ENCODE measurements around the gene TRIAP1. TPM values are rescaled to one million over a fixed set of nuclear protein-coding genes. Genes with fewer than 3 reads are reported as not detected.
A peak's percentile ranks its signal among the peaks of the same experiment; 100 is the strongest.
"Not testable (repeated sequence)": the region's sequence is repeated elsewhere in the genome, so short reads cannot be mapped to it uniquely, and the experiment has no call there.

Gene TRIAP1
- total RNA-seq, 4 donors from 2014 or later: 14.4 to 33.7 (median 28.0) TPM

DNA sequence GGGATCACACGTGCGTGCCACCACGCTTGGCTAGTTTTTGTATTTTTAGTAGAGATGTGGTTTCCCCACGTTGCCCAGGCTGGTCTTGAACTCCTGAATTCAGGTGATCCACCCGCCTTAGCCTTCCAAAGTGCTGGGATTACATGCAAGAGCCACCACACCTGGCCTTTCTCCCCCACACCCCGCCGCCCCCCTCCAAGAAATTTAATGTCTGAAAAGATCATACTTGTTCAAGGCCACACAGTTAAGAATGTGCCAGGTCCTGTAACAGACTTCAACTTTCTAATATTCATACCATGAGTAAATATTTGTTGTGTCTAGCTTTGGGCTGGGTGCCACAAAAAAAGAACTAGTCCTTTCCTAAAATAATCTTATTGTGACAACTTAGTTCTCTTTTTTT, 9.1 kb upstream of the TRIAP1 start:
- TF ChIP-seq CTCF (IDR thresholded peaks at IDR 0.05 in 4 of 5, conservative IDR thresholded peaks at IDR 0.05 in 1 of 5) (no peak), POLR2A (IDR thresholded peaks at IDR 0.05) (no peak)
- in situ Hi-C loops (cut with MboI; ENCODE audit: low sequenced_read_pairs in 4 of 4) (no loop called here), intact Hi-C loops (cut with DNase I; ENCODE audit: low total_unique reads) (no loop called here)
- H3K4me1 ChIP-seq: no peaks in the 10 kb centered on the region
- DNase-seq (no peak), ATAC-seq (no peak)
- no peak overlapping the region for H3K4me3 ChIP-seq
- H3K9me3 ChIP-seq: no peaks in the 10 kb centered on the region
- no peaks in the 10 kb centered on the region for H3K27me3 ChIP-seq
- H3K27ac ChIP-seq: no peak overlapping the region
- H3K36me3 ChIP-seq: peaks cover 0 to 70% of the 10 kb centered on the region in 2 donors

- no peaks in the 10 kb centered on the region for H3K9me3 ChIP-seq
- in situ Hi-C loops (cut with MboI; ENCODE audit: low sequenced_read_pairs in 4 of 4): no loop called here
Observed at GRCh38 chr12:120453977-120454376, 7.8 kb upstream of the TRIAP1 start.

DNA sequence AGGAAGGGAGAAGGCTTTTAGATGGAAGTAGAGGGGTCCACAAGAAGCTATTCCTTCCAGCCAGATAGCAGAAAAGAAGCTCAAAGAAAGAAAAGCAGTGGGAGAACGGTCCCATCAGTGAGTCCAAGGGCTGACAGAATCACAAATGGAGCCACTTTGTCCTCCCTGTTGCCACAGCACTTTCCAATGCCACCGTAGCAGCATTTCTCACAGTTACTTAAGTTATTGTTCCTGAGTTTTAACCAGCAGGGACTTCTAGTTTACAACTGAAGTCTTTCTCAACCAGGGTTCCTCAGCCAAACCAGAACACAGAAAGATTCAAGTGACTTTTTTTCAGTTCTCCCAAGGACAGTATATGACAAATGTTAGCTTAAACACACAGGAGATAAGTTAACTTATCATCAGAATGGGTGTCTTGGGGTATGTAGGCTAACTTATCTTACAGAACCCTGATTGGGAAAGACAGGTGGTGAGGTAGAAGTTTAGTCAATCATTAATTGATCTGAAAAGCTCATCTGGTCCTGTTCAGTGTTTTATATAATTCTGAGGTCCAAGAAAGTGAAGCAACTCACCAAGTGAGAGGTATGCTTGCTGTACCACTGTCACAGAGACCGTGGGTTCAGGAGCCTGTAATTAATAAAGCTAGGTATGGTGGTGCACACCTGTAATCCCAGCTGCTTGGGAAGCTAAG, 7.0 kb upstream of the TRIAP1 start:
- intact Hi-C loops (cut with DNase I; ENCODE audit: low total_unique reads): no loop called here
- TF ChIP-seq POLR2A (IDR thresholded peaks at IDR 0.05) (no peak), CTCF (IDR thresholded peaks at IDR 0.05 in 4 of 5, conservative IDR thresholded peaks at IDR 0.05 in 1 of 5) (no peak)
- ATAC-seq (no peak), DNase-seq (no peak)
- no peaks in the 10 kb centered on the region for H3K4me1 ChIP-seq
- no peak overlapping the region for H3K4me3 ChIP-seq
- no peak overlapping the region for H3K27ac ChIP-seq
- peaks cover 0 to 69% of the 10 kb centered on the region in 2 donors for H3K36me3 ChIP-seq
- in situ Hi-C loops (cut with MboI; ENCODE audit: low sequenced_read_pairs in 4 of 4): no loop called here
- no peaks in the 10 kb centered on the region for H3K9me3 ChIP-seq
- no peaks in the 10 kb centered on the region for H3K27me3 ChIP-seq

More at GRCh38 chr12:120453977-120454376, 7.8 kb upstream of the TRIAP1 start:
- DNase-seq: no peak
- Histone ChIP-seq H3K27me3 (no peaks in the 10 kb centered on the region), H3K4me3 (no peak overlapping the region), H3K27ac (no peak overlapping the region), H3K36me3 (peaks cover 0 to 72% of the 10 kb centered on the region in 2 donors), H3K4me1 (no peaks in the 10 kb centered on the region)
- ATAC-seq: peak in 1 of 2 donors; percentile 27
- intact Hi-C loops (cut with DNase I; ENCODE audit: low total_unique reads): no loop called here
- no peak for TF ChIP-seq POLR2A (IDR thresholded peaks at IDR 0.05)
- TF ChIP-seq CTCF (IDR thresholded peaks at IDR 0.05 in 4 of 5, conservative IDR thresholded peaks at IDR 0.05 in 1 of 5): peak in 4 of 5 experiments; percentile 3 to 54 (median 27)

GRCh38 chr12:120452524-120452923, 6.3 kb upstream of the TRIAP1 start:
- H3K9me3 ChIP-seq: not testable (repeated sequence)

DNA sequence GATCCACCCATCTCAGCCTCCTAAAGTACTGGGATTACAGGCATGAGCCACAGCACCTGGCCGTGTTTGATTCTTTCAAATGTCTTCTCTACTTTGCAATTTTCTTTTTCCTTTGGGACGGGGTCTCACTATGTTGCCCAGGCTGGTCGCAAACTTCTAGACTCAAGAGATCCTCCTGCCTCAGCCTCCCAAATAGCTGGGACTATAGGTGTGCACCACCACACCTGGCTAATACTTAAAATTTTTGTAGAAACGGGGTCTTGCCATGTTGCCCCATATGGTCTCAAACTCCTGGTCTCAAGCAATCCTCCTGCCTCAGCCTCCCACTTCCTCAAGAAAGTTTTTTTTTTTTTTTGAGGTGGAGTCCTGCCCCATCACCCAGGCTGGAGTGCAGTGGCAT, 1.8 kb upstream of the TRIAP1 start:
- peaks cover 0 to 42% of the 10 kb centered on the region in 2 donors for H3K36me3 ChIP-seq
- peaks cover 19 to 20% of the 10 kb centered on the region in 2 donors for H3K4me1 ChIP-seq
- H3K9me3 ChIP-seq: no peaks in the 10 kb centered on the region
- peak overlapping the region in 1 of 4 donors; percentile 95 for H3K4me3 ChIP-seq
- no peak overlapping the region for H3K27ac ChIP-seq
- no peak for ATAC-seq
- no peak for DNase-seq
- intact Hi-C loops (cut with DNase I; ENCODE audit: low total_unique reads) (loop anchor here (2.0 to 10.0 kb wide), 2 partner anchors 21 to 197 kb away; partner anchors contain the start of genes CABP1 and SRSF9), in situ Hi-C loops (cut with MboI; ENCODE audit: low sequenced_read_pairs in 4 of 4) (no loop called here)
- no peaks in the 10 kb centered on the region for H3K27me3 ChIP-seq
- TF ChIP-seq CTCF (IDR thresholded peaks at IDR 0.05 in 4 of 5, conservative IDR thresholded peaks at IDR 0.05 in 1 of 5): no peak
- no peak for TF ChIP-seq POLR2A (IDR thresholded peaks at IDR 0.05)

More at GRCh38 chr12:120452524-120452923, 6.3 kb upstream of the TRIAP1 start:
- H3K4me1 ChIP-seq; DNase-seq; ATAC-seq; H3K27ac ChIP-seq; intact Hi-C loops (cut with DNase I; ENCODE audit: low total_unique reads); H3K27me3 ChIP-seq; in situ Hi-C loops (cut with MboI; ENCODE audit: low sequenced_read_pairs in 4 of 4); H3K4me3 ChIP-seq: not testable (repeated sequence)
- H3K36me3 ChIP-seq: peaks cover 0 to 62% of the 10 kb centered on the region in 2 donors

DNA sequence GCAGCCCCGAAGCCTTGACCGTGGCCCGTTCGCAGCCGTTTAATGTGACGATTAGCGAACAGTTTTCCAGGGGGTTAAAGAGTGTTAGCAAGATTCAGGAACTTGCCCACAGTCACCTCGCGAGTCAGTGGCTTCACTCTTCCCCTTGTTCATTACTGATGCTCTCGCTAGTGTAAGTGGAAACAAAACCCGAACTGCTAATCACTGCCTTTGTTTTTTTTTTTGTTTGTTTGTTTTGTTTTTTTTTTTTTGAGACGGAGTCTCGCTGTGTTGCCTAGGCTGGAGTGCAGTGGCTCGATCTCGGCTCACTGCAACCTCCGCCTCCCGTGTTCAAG, 627 bp upstream of the TRIAP1 start:
- H3K27ac ChIP-seq: peak overlapping the region; percentile 82 to 96 (median 88)
- peak overlapping the region; percentile 85 to 96 (median 94) for H3K4me3 ChIP-seq
- H3K27me3 ChIP-seq; DNase-seq; H3K9me3 ChIP-seq; in situ Hi-C loops (cut with MboI; ENCODE audit: low sequenced_read_pairs in 4 of 4); ATAC-seq: not testable (repeated sequence)
- peaks cover 0 to 52% of the 10 kb centered on the region in 2 donors for H3K36me3 ChIP-seq
- intact Hi-C loops (cut with DNase I; ENCODE audit: low total_unique reads): loop anchor here (2.0 to 10.0 kb wide), 2 partner anchors 22 to 198 kb away; partner anchors contain the start of genes CABP1 and SRSF9
- H3K4me1 ChIP-seq: peaks cover 19 to 20% of the 10 kb centered on the region in 2 donors
